GM20000 (cell line): Measurements from ENCODE around the gene BRINP3.

Source experiments
- DNase-seq: peaks from one replicate; pipeline ENCODE4 v3.0.0; 2012; ENCODE audit warnings: low spot score
- TF ChIP-seq, protein P1 (sequence below): IDR thresholded peaks from 2 replicates; pipeline ENCODE4 v1.5.1; 2012; ENCODE audit warnings: mild to moderate bottlenecking, control low read depth; ENCODE audit errors: extremely low read depth, missing control alignments

The BRINP3 gene

DNA sequence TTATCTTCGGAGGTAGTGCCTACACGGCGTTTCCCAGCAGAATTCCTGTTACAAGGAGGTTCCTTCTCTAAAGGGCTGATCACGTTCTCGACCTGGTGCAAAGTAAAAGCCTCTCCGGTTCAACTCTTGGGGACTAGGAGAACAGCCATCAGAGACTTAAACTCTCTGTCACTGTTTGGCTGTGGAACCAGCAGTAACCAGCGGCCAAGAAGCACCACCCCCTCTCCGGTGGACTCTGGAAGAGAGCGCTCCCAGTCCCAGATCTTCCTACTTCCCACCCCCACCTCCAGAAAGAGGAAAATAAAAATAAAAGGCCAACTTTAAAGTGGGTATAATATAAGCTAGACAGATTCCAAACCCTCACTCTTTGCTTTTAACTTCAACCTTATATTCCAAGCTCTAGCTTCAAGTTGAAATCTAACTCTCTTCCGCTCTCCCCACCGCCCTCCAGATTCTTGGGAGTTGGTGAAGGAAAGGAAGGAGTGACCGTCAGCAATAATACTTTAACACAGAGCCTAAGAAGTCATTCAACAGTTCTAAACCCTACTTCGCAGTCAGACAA, 2.9 kb downstream of the BRINP3 start:
- no peak for DNase-seq
- TF ChIP-seq, protein P1, sequence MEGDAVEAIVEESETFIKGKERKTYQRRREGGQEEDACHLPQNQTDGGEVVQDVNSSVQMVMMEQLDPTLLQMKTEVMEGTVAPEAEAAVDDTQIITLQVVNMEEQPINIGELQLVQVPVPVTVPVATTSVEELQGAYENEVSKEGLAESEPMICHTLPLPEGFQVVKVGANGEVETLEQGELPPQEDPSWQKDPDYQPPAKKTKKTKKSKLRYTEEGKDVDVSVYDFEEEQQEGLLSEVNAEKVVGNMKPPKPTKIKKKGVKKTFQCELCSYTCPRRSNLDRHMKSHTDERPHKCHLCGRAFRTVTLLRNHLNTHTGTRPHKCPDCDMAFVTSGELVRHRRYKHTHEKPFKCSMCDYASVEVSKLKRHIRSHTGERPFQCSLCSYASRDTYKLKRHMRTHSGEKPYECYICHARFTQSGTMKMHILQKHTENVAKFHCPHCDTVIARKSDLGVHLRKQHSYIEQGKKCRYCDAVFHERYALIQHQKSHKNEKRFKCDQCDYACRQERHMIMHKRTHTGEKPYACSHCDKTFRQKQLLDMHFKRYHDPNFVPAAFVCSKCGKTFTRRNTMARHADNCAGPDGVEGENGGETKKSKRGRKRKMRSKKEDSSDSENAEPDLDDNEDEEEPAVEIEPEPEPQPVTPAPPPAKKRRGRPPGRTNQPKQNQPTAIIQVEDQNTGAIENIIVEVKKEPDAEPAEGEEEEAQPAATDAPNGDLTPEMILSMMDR: no peak

DNA sequence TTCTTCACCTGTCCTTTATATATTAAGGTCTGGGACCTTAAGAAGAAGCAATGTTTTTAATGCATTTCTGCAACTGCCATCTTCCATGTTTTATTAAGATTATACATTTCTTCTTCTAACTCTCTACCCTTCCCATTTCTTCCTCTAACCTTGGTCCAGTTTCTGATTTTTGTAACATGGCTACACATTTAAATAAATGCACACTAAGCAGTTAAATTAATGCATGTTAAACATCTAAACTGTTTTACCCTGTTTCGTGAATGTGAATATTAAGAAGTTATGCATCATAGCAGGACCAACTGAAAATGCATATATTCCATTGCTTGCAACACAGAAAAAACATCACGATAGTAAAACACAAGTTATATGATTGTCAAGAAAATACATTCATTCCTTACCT, 3.7 kb downstream of the BRINP3 start:
- TF ChIP-seq, protein P1: no peak
- no peak for DNase-seq

DNA sequence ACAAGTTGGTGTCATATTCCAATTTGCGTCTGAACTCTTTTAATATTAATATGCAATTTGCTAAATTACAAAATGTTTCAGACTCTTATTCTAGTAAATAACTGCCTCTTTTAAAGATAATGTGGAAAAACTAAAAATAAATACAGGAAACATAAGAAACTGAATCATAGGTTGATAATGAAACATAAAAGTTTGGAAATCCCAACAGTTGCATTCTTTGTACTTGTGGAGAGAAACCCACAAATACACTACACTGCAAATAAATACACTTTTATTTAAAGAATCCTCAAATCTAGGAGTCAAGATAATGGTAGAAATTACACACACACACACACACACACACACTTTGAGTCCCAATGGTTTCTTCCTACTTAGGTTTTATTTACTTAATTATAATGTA, 5.2 kb downstream of the BRINP3 start:
- DNase-seq: no peak
- TF ChIP-seq, protein P1: no peak

DNA sequence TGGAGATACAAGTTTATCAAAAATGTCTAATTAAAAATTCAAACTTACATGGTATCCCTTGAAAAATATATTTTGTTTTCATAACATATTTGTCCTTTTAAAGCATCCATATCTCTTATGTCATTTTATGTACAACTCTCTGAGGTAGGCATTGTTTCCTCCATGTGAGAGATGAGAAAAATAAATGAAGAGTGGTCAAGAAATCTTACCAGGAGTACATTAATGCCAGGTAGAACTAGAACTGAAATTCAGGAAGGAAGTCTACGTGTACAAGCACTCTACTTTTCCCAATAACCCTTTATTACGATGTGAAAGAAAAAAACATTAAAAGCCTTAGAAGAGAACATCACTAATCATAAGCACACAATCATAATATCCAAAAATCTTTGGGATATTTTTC, 5.6 kb downstream of the BRINP3 start:
- TF ChIP-seq, protein P1: no peak
- DNase-seq: no peak

DNA sequence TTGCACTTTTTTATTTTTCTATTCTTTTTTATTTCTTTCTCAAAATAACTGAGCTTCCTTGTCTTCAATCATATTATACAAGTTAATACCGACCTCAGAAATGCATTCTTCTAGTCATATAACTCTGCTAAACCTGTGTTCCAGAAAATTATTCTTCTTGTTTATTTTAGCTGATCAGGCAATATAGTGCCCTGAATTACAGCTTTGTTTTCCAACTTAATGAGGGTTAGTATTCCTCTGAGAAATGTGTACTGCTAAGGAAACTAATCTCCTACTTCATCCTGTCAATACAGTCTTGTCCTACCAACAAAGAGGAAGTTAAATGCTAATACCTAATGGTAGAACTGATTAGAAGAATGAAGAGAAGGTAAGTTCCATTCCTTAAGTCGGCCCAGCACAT, 13.0 kb downstream of the BRINP3 start:
- no peak for DNase-seq
- TF ChIP-seq, protein P1: no peak

DNA sequence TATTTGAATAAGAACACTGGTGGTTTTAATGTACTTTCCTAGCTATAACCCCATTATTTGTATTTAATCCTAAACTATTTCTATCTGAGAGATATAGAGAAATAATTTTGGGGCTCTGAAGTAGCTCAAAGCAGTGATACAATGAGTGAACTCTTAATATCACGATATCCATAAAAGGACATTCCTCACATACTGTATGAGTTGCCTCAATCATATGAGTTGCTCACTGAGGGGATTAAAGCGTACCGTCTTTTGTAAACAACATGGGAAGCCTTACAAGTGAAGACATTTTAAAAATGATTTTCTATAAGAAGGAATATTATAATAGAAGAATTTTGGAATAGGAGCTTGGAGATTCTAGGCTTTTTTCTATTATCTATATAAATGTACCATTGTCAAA, 21.5 kb downstream of the BRINP3 start:
- TF ChIP-seq, protein P1: no peak
- DNase-seq: no peak

DNA sequence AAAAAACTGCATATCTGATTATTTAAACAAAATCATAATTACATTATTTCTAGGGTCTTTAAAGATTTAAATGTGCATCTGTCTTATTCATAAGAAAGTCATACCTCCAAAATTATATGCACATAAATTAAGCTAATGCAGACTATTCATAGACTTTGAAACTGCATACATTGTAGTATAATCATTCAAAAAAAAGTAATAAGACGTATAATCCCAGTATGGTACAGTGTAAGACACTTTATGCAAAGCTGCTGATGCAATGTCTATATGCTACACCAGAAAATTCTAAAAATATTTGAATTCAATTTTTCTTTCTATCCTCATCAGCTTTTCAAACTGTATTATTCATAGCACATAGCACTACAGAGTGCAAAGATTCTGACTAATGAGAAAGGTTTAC, 22.0 kb downstream of the BRINP3 start:
- TF ChIP-seq, protein P1: no peak
- no peak for DNase-seq
